GM12872 (cell line): ENCODE data around the gene RETREG3.

ENCODE experiments used
- CTCF ChIP-seq: IDR thresholded peaks from 3 replicates; pipeline ENCODE4 v1.5.1; 2011; ENCODE audit warnings: low read depth, mild to moderate bottlenecking, low read length, moderate library complexity; ENCODE audit not compliant: insufficient read depth

The RETREG3 gene

GRCh38 chr17:42618442-42619150, 9.4 kb upstream of the RETREG3 start:
- TF ChIP-seq CTCF, result peak; percentile 50

- TF ChIP-seq CTCF, result no peak
These were observed 8.8 kb upstream of the RETREG3 start for GRCh38 chr17:42617956-42618431.

- no peak for TF ChIP-seq CTCF
These were observed 4.6 kb upstream of the RETREG3 start for GRCh38 chr17:42613699-42614295.

- TF ChIP-seq CTCF, result no peak
These were observed 2.8 kb upstream of the RETREG3 start for GRCh38 chr17:42612013-42612412.

GRCh38 chr17:42608305-42609181, 631 bp downstream of the RETREG3 start:
- no peak for TF ChIP-seq CTCF

- no peak for TF ChIP-seq CTCF
These were observed 1.4 kb downstream of the RETREG3 start for GRCh38 chr17:42607769-42608168.

GRCh38 chr17:42603318-42603717, 5.9 kb downstream of the RETREG3 start:
- TF ChIP-seq CTCF, result no peak
